Medulla oblongata (tissue), 1 donor: ENCODE data around the gene UBASH3A.
"Not testable (repeated sequence)": the region's sequence is repeated elsewhere in the genome, so short reads cannot be mapped to it uniquely, and the experiment has no call there.

Experiments
- DNase-seq: peaks from one replicate; pipeline ENCODE4 v3.0.0-alpha.2; 2015; ENCODE audit errors: extremely low spot score

The UBASH3A gene

GRCh38 chr21:42390696-42391095, 13.0 kb upstream of the UBASH3A start:
- no peak for DNase-seq

- no peak for DNase-seq
Measured at GRCh38 chr21:42391297-42391696, 12.4 kb upstream of the UBASH3A start.

- DNase-seq, result no peak
Measured at GRCh38 chr21:42392731-42393442, 10.8 kb upstream of the UBASH3A start.

- DNase-seq, result no peak
Measured at GRCh38 chr21:42393443-42393950, 10.2 kb upstream of the UBASH3A start.

- DNase-seq, result no peak
Measured at GRCh38 chr21:42395302-42395701, 8.4 kb upstream of the UBASH3A start.

GRCh38 chr21:42395905-42396651, 7.6 kb upstream of the UBASH3A start, which contains the start of gene TMPRSS3:
Gene TMPRSS3, minus strand, starts transcription at chr21:42396052. Its CDS starts 635 bp downstream, at chr21:42395417.
- no peak for DNase-seq

- DNase-seq, result no peak
Measured at GRCh38 chr21:42396799-42397745, 6.6 kb upstream of the UBASH3A start.

- no peak for DNase-seq
Measured at GRCh38 chr21:42397746-42398394, 5.8 kb upstream of the UBASH3A start.

- DNase-seq, result no peak
Measured at GRCh38 chr21:42398436-42399028, 5.2 kb upstream of the UBASH3A start.

GRCh38 chr21:42400525-42400924, 3.2 kb upstream of the UBASH3A start:
- DNase-seq, result no peak

GRCh38 chr21:42401154-42401553, 2.5 kb upstream of the UBASH3A start:
- DNase-seq, result no peak

- DNase-seq, result no peak
Measured at GRCh38 chr21:42401820-42402251, 1.9 kb upstream of the UBASH3A start.

- DNase-seq, result no peak
Measured at GRCh38 chr21:42404539-42404938, 837 bp downstream of the UBASH3A start.

GRCh38 chr21:42405064-42406013, 1.6 kb downstream of the UBASH3A start:
- DNase-seq, result no peak

GRCh38 chr21:42406201-42406621, 2.5 kb downstream of the UBASH3A start:
- DNase-seq, result no peak

GRCh38 chr21:42406866-42407265, 3.2 kb downstream of the UBASH3A start:
- DNase-seq, result no peak

GRCh38 chr21:42407476-42407875, 3.8 kb downstream of the UBASH3A start:
- DNase-seq, result no peak

GRCh38 chr21:42408718-42409117, 5.0 kb downstream of the UBASH3A start:
- not testable (repeated sequence) for DNase-seq

GRCh38 chr21:42409366-42409765, 5.7 kb downstream of the UBASH3A start:
- DNase-seq, result no peak
